ENCODE data around the gene LSAMP. TPM values are rescaled to one million over a fixed set of nuclear protein-coding genes. Genes with fewer than 3 reads are reported as not detected.

LSAMP gene
- total and polyA plus RNA-seq, 2 of the 4 experiments (the other 2 are of a cell fraction): 7.9 to 8.0 TPM

- in situ Hi-C loops (cut with MboI; ENCODE audit: low sequenced_read_pairs) (no loop called here), dilution Hi-C loops (cut with HindIII; ENCODE audit: low sequenced_read_pairs, unreplicated experiment) (no loop called here), intact Hi-C loops (cut with micrococcal nuclease) (loop anchor here (5.0 kb wide), 2 partner anchors 348 to 653 kb away; no protein-coding TSS in a partner anchor)
- Histone ChIP-seq H3K27ac (ENCODE audit: insufficient read depth, low read length) (no peak overlapping the region), H3K4me1 (ENCODE audit: control insufficient read depth, insufficient read depth, low read length) (0 out of 2 replicates have a peak, but pooled peaks cover 2% of the 10 kb centered on the region), H4K8ac (ENCODE audit: low read depth in 2 of 2, low read length in 2 of 2) (0 out of 4 replicates have a peak overlapping the region, but pooled peaks of 1 of the 2 experiments have one; percentile 64), H3K27me3 (ENCODE audit: control insufficient read depth, insufficient read depth, low read length) (no peaks in the 10 kb centered on the region), H4K20me1 (ENCODE audit: insufficient read depth, low read length) (no peaks in the 10 kb centered on the region), H3K18ac (ENCODE audit: low read depth, low read length) (no peak overlapping the region), H3K9ac (ENCODE audit: low read depth, low read length) (no peak overlapping the region), H3K14ac (replicated peaks; ENCODE audit: low read depth, low read length) (0 out of 2 replicates have a peak overlapping the region, but pooled peaks have one; percentile 14), H4K91ac (ENCODE audit: insufficient read depth, low read depth, low read length) (no peak overlapping the region), H3K36me3 (ENCODE audit: control insufficient read depth, insufficient read depth, low read length) (no peaks in the 10 kb centered on the region), H3K4ac (ENCODE audit: low read depth, low read length) (no peak overlapping the region), H3K56ac (ENCODE audit: extremely low read depth, insufficient read depth, low read length) (no peak overlapping the region), H3K79me1 (ENCODE audit: low read depth in 1 of 2, low read length in 2 of 2) (no peaks in the 10 kb centered on the region), H2AK5ac (ENCODE audit: low read depth, low read length) (no peak overlapping the region), H3K9me3 (ENCODE audit: control insufficient read depth, insufficient read depth, low read length) (no peaks in the 10 kb centered on the region), H4K5ac (ENCODE audit: low read depth, low read length) (no peak overlapping the region), H2BK5ac (ENCODE audit: low read depth, low read length, poor library complexity, severe bottlenecking) (no peak overlapping the region), H2BK120ac (ENCODE audit: low read depth, low read length) (no peak overlapping the region), H3K23ac (ENCODE audit: low read depth, low read length) (no peak overlapping the region), H2BK20ac (ENCODE audit: low read depth, low read length) (peak overlapping the region; percentile 33; the same call in 1 of the 2 replicates), H3K9me1 (ENCODE audit: insufficient read depth, low read length) (no peaks in the 10 kb centered on the region), H3K4me2 (ENCODE audit: low read depth, low read length) (no peak overlapping the region), H2AK9ac (replicated peaks; ENCODE audit: low read depth, low read length, poor library complexity) (no peak overlapping the region), H2BK15ac (ENCODE audit: low read depth, low read length) (no peak overlapping the region), H3K4me3 (ENCODE audit: insufficient read depth, low read depth, low read length) (no peak overlapping the region), H2AFZ (replicated peaks; ENCODE audit: low read length, poor library complexity) (no peak overlapping the region)
- no TSS peak for BruUV-seq (replicated peaks)
- 80% methylated on average over 1 of the region's 4 CpGs; no CpG with 5 or more reads in 1 of the 2 experiments for WGBS, 2 experiments (ENCODE audit: extremely low coverage in 2 of 2, insufficient read length in 1 of 2)
- POLR2A ChIA-PET (ENCODE audit: unreplicated experiment): no interaction called here
- TF ChIP-seq MXI1 (IDR thresholded peaks at IDR 0.05; ENCODE audit: borderline replicate concordance, low read depth, low read length) (no peak), MAFK (IDR thresholded peaks at IDR 0.05; ENCODE audit: low read depth, low read length) (no peak), POLR2A (IDR thresholded peaks at IDR 0.05; ENCODE audit: low read depth, low read length) (no peak), RAD21 (IDR thresholded peaks at IDR 0.05; ENCODE audit: low read length) (no peak), RCOR1 (IDR thresholded peaks at IDR 0.05; ENCODE audit: insufficient replicate concordance, low read length) (no peak), NFE2L2 (IDR thresholded peaks at IDR 0.05; ENCODE audit: low read depth, low read length) (no peak), MAZ (IDR thresholded peaks at IDR 0.05; ENCODE audit: borderline replicate concordance, low read depth, low read length) (no peak), CTCF (conservative IDR thresholded peaks at IDR 0.05; ENCODE audit: low read depth, low read length) (no peak)
- ATAC-seq (ENCODE audit: low read depth): peak; percentile 60
- no peak for DNase-seq
- CTCF ChIA-PET: no interaction called here
Observed at GRCh38 chr3:116103868-116104530, 341.3 kb downstream of the LSAMP start.
